Measurements from ENCODE around the gene TMEM163.

DNA sequence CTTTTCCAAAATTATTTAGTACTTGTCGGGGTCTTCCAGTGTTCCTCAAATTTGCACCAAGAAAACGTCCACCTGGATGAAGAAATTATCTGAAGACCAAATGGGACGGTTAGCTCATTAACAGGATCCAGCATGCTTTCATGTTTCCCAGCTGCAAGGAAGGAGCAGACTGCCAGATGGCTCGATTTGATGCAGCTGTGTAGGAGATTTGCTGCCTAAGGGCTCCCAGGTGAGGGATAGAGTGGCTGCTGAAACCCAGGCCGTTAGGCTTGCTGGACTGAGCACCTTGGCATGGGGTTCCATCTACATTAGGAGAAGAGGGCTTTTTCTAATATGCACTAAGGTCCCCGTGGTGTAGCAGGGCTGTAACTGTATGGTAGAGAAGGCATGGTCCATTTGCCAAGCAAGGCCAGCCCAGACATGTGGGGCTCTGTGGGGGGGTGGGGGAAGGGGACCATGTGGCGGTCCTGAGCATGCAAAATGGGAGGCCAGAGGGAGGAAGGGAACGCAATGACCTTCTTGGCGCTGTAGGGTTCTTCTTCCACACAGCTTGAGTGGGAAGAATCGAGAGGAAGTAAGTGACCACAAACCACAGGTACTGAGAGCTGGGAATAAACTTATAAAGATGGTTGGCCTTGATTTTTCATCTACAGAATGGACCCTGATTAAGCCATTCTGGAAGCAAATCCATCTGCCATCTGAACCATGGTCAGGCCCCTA, 144.0 kb downstream of the TMEM163 start:
- TF ChIP-seq POLR2A (IDR thresholded peaks at IDR 0.05): no peak
- TF ChIP-seq, protein P1, sequence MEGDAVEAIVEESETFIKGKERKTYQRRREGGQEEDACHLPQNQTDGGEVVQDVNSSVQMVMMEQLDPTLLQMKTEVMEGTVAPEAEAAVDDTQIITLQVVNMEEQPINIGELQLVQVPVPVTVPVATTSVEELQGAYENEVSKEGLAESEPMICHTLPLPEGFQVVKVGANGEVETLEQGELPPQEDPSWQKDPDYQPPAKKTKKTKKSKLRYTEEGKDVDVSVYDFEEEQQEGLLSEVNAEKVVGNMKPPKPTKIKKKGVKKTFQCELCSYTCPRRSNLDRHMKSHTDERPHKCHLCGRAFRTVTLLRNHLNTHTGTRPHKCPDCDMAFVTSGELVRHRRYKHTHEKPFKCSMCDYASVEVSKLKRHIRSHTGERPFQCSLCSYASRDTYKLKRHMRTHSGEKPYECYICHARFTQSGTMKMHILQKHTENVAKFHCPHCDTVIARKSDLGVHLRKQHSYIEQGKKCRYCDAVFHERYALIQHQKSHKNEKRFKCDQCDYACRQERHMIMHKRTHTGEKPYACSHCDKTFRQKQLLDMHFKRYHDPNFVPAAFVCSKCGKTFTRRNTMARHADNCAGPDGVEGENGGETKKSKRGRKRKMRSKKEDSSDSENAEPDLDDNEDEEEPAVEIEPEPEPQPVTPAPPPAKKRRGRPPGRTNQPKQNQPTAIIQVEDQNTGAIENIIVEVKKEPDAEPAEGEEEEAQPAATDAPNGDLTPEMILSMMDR (IDR thresholded peaks at IDR 0.05): no peak

All from thyroid gland (tissue), 4 donors.